ENCODE measurements around the gene MAFG.

DNA sequence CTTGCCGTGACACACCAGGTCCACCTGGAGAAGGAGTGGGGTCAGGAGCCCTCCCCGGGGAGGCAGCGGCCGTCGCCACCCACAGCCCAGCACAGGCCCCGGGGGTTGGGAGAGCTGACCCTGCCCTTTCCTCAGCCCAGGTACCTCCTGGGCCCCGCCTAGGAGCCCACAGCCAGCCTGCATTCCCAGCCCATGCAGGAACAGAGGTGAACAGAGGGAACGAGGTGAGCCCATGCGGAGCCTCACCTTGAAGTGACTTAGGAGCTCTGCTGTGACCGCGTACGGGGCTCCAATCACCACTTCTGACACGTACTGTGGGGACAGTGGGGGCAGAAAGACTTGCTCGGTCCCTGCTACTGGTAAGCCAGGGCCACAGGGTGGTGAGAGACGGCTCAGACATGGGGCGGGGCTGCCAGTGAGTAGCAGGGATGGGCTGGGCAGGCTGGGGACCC is 22.1 kb downstream of the MAFG start:
- no peak for TF ChIP-seq EZH2 (IDR thresholded peaks at IDR 0.05; ENCODE audit: borderline replicate concordance)
- TF ChIP-seq, protein P1, sequence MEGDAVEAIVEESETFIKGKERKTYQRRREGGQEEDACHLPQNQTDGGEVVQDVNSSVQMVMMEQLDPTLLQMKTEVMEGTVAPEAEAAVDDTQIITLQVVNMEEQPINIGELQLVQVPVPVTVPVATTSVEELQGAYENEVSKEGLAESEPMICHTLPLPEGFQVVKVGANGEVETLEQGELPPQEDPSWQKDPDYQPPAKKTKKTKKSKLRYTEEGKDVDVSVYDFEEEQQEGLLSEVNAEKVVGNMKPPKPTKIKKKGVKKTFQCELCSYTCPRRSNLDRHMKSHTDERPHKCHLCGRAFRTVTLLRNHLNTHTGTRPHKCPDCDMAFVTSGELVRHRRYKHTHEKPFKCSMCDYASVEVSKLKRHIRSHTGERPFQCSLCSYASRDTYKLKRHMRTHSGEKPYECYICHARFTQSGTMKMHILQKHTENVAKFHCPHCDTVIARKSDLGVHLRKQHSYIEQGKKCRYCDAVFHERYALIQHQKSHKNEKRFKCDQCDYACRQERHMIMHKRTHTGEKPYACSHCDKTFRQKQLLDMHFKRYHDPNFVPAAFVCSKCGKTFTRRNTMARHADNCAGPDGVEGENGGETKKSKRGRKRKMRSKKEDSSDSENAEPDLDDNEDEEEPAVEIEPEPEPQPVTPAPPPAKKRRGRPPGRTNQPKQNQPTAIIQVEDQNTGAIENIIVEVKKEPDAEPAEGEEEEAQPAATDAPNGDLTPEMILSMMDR (IDR thresholded peaks at IDR 0.05; ENCODE audit: poor library complexity), result no peak
- no peak for TF ChIP-seq EZH2phosphoT487 (IDR thresholded peaks at IDR 0.05; ENCODE audit: low read depth, severe bottlenecking, unreplicated experiment)

All from hepatocyte (in vitro differentiated cells).